ENCODE measurements around the gene ANTXR2.

ANTXR2 gene

DNA sequence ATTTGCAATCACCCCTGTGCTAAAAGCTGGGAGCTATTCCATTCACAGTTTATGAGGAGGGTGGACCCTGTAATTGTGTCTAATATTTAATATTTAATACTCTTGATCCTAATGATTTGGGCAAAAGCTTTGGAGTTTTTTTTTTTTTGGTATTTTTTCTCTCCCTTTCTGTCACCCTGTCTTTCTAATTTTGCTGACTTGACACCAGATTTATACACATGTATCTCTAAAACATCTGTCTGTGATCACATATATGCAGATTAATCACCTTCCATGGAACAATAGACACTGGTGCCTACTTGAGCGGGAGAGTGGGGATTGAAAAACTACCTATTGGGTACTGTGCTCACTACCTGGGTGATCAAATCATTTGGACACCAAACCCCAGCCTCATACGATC is 18.7 kb upstream of the ANTXR2 start:
- DNase-seq = no peak

DNA sequence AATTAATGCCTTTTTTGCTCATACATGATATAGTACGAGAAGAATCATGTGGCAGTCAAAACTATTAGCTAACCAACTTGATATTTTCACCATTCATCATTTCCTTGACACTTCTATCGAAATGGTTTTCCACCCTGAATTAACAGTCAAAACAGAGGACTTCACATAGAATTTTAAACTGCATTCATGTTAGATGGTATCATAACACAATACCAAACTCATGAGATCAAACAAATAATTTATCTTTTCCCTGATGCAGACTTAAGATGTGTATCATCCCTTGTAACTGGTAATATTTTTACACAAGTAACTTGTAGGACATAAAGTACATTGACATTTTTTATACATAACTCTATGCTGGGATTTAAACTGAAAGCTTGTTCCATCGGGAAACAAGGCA is 18.2 kb upstream of the ANTXR2 start:
- no peak for DNase-seq

DNA sequence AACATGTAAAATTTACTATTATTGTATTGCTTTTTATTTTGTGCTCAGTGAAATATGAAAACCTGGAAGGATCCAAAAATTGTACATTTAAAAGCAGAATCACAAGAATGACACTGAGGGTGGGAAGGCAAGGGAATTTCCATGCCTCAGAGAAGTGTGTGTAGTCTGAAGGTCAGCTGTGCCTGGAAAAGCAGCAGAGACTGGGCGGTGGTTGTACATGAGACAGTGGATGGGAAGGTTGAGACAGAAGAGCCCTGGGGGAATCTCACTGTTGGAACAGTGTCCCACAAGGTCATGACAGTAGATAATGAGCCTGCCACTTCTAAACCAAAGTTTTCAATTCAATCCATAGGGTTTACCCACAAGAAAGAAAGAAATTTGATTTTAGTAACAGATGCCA is 17.1 kb upstream of the ANTXR2 start:
- DNase-seq = no peak

DNA sequence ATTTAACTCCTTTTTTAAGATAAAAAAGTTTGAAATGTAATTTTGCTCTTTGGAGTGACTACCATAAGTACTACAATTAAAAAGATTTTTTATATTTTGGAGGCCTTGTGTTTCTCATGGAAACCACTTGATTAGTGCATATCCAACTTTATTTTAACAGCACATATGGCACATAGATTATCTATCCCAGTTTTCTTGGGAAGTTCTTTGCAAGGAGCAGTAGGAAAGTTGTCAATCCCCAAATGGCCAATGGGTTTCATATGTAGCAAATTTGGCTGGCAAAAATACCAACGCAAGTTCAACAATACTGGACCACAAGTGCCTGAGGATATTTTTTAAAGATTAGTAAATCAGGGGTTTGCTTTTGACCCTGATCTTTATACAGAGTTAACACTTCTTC is 15.4 kb upstream of the ANTXR2 start:
- DNase-seq = no peak

DNA sequence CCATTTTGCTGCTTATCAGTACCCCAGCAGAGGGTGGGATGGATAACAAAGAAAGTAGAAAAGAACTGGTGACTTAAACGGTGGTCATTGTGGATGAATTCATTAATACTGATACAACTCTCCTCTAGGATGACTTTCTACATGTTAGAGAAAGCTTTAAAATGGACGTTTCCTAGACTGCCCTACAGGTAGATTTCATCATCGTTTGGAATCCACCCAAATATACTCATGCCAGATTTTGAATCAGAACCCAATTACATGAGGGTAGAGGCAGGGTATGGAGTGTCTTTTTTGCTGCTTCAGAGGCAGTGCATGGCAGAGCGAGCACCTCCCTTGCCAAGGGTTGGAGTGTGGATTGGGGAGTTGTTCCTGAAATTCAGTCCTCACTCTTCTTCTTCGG is 13.3 kb upstream of the ANTXR2 start:
- DNase-seq = no peak

DNA sequence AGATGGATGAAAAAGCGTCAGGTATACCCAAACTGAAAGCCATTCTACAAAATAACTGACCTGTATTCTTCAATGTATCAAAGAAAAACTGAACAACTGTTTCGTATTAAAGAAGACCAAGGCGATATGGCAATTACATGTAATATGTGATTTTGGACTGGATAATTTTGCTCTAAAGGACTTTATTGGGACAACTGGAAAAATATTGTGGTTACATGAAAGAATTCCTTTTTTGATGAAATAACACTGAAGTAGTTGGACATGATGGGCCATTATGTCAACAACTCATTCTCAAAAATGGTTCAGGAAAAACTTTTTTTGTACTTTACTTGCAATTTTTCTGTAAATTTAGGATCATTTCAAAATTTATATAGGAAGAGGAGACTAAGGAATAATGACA is 12.1 kb upstream of the ANTXR2 start:
- no peak for DNase-seq

DNA sequence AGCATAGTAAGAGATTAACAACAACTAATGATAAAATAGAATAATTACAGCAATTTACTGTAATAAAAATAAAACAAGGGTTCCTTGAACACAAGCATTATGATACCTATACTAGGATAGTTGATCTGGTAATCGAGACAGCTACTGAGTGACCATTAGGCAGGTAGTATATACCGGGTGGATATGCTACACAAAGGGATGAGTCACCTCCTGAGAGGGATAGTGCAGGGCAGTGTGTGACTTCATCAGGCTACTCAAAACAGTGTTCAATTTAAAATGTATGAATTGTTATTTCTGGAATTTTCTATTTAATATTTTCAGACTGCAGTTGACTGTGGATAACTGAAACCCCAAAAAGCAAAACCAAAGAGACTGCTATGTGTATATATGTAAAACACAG is 9.7 kb upstream of the ANTXR2 start:
- no peak for DNase-seq

DNA sequence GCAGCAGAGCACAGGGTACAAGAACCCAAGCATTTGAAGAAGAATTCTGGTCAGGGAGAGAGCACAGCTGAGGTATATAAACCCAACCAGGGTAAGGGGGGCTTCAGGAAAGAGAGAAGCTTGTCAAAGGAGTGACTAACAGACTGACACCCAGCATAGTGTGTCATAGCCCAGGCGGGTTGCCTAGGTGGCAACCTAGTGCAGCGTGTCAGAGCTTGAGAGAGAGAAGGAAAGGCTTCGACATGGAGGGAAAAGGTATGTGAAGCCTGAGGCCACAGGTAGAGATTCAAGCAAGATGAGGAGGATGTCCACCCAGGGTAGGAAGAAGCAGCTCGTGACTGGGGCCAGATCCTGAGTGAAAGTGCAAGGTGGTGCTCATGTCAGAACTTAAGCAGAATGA is 8.5 kb upstream of the ANTXR2 start:
- no peak for DNase-seq

DNA sequence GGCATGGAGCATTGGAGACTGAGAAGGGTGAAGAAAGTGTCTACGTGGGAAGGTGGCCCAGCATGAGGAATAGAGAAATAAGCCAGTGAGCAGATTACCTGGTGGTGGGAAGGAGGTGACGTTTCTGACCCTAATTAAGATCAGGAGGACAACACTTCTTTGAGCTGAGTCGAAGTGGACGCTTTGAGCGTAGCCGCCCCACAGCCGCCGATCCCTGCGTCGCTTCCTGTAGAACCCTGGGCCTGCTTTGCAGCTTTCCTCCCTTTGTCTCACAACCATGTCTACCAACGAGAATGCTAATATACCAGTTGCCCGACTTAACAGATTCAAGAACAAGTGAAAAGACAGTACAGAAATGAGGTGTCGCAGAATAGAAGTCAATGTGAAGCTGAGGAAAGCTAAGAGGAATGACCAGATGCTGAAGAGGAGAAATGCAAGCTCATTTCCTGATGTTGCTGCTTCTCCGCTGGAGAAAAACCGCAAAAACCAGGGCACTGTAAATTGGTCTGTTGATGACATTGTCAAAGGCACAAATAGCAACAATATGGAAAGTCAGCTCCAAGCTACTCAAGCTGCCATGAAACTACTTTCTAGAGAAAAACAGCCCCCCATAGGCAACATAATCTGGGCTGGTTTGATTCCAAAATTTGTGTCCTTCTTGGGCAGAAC is 6.4 kb upstream of the ANTXR2 start:
- DNase-seq = no peak

DNA sequence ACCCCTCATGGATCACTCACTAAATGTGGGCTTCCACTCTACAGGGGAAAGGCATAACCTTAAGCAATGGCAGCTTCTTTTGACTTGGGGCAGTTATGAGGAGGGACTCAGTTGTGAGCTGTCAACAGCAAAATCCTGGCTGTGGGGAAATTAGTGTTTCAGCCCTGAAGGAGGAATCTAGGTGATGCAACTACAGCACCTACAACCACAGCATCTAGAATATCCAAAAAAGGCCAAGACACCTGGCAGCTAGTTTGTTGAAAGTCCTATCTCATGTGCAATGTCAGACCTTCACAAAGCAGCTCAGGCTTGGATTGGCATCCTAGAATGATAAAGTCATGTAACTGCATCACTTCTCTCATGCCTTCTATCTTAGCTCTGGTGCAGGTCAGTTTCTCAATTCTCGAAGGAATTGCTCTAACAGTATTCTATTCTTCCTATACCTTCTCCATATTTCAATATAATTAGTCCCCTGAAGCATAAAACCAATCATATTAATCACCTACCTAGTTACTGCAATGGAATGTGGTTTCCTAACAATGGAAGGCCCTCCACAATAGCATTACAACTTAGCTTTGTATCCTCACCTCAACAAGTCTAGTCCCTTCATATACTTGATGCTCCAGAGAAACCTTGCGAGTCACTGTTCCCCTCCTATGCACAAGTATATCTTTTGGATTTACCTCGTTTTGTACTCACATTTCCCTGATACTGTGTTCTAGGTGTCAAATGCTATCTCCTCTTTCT is 5.5 kb upstream of the ANTXR2 start:
- DNase-seq = no peak

DNA sequence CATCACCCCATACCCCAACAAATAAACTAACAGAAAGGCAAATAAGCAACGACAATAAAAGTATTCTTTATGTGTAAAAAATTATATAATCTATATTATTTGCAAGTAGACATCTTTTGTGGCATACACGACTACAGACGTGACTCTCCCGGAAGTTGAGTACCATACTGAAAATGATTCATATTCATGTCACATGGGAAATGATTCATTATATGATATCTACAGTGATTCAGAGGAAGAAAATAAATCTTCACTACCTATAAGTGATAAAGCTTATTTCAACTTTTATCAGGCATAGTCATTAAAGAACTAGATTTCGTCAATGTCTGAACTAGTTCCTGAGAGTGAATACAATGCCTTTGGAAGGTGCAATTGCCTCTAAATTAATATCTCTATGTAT is 4.6 kb upstream of the ANTXR2 start:
- peak; percentile 71 for DNase-seq

DNA sequence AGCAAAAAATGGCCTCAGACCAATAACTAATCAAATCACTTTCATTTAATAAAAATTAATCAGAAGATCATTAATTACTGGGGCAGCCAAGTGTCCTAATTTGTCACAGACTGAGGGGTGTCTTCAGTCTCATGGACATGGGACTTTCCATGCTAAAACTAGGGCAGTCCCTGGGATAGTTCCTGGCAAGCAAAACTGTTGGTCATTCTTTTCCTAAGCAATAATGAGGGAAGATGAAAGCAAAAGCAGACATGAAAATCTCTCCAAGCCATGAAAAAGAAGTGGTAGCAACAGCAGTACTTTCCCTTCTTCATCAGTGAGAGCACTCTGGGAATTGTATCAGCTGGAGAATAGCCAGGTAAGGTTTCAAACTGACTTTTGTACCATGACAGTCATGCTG is 3.7 kb upstream of the ANTXR2 start:
- no peak for DNase-seq

DNA sequence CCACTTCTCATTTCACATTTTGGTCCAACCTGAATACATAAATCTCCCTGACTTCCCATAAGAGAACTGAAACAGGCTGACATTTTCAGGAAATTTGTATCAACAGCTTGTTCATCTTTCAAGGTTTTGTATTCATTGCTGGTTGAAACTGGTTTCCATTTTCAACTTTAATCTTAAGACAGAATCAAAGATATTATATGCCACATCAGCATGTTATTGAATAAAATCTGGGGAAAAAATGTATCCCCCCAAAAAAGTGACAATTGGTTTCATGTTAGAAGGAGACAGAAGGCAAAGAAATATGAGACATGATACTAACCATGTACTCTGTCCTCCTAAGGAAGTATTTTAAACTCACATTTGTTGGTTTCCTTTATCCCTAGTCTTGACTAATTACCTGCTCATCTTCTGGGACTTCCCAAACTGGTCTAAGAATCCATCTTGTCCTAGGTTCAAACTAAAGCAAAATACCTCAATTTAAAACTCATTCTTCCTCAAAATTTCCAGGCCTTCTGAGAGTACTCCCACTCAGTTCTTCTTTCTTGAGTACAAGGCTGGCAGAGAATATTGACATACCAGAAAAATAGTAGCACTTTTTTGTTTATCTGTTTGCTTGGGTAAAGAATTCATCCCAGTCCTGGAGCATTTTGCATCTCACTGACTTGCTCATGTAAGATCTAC is 3.1 kb upstream of the ANTXR2 start:
- no peak for DNase-seq

DNA sequence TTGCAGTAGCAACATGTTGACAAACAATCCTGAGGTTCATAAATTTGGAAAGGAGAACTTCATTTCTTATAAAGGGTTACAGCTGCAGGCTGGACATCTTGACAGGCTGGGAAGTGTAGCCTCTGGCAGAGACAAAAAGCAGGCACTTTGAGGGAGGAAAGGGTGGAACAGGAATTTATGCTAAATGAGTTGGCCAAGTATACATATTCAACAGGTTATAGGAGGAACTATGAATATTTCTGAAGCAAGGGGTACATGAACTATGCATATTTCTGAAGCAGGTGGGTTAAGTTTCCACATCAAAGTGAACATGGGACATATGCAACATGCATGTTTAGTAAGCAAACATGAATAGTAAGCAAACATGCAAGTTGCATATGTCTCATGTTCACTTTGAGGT is 1.6 kb upstream of the ANTXR2 start:
- DNase-seq = no peak

DNA sequence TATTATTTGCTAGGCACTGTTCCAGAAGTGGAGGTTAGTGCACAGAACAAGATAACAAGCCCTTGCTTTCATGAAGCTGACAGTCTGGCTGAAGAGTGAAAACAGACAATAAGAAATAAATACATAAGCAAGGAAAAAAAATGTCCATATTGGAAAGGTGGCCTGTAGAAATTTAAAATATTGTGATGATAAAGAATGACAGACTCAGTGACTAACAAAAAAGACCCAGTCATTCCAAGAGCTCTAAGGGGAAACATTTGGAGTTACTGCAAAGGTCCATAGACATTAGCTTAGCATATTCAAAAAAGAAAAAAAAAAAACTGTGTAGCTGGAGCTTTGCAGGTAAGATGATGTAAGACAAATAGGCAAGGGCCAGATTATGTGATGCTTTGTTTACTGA is 1.0 kb upstream of the ANTXR2 start:
- DNase-seq = no peak

DNA sequence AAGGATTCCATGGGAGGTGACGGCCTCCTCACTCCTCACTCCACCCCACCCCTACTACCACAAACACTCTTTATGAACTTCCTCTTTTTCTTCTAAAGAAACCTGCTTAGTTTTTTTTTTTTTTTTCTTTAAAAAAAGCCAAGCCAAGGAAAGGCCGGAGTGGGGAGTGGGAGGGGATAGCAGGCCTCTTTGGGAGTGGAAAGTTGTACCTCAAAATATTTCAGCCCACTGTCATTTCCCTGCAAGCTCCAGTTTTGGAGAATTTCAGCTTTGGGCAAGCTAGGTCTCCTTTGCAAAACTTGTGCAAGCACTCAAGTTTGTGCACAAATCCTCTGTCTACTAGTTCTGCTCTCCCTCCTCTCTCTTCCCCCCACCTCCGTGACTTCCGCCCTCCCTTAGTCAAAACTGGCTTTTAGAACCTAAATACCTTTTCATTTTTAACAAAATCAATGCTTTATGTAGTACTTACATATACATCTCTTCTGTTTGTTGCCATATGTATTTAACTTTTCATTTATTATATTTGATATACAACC is 512 bp upstream of the ANTXR2 start:
- no peak for DNase-seq

DNA sequence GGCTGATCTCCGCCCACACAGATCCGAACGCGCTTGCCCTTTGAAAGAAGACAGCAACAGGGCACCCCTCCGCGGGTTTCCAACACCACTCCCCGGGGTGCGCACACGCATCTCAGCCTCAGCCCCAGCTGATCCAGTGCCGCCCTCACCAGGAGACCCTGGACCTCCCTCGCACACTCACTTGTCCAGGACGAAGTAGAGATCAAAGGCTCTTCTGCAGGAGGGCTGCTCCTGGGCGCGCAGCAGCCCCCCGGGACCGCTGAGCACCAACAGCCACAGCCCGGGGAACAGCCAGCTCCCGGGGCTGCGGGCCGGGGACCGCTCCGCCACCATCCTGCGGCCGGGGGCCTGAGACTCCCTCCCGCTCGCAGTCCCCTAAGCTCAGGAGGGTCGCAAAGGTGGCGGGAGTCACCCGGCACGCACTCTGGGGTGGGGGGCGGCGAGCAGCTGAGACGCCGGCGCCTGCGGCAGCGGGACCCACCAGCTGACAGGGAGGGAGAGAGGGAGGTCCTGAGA is 743 bp downstream of the ANTXR2 start:
- no peak for DNase-seq

DNA sequence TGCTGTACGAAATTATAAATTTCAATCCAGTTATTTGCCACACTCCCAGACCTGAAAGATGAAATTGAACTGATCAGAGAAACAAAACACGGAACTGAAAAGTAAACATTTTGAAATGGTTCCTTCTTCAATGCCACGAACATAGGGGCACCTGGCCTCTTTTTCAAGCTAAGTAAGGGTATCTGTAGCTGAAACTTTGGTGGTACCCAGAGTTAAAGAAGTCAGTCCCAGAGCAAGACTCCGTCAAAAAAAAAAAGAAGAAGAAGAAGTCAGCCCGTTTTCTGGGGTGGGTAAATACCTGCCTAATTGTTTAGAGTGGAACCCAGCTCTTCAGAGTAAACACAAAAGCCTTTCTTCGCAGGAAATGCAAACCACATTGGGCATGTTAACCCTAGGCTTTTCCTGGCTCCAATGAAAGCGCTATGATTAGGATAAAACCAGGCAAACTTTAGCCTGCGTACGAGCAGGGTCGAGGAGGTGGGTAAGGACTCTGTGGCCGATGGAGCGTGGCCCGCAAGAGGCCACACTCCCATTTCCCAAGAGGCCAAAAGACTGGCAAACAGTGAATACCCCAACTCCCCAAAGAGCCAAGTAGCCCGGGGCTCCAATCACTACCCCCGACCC is 1.3 kb downstream of the ANTXR2 start:
- no peak for DNase-seq

DNA sequence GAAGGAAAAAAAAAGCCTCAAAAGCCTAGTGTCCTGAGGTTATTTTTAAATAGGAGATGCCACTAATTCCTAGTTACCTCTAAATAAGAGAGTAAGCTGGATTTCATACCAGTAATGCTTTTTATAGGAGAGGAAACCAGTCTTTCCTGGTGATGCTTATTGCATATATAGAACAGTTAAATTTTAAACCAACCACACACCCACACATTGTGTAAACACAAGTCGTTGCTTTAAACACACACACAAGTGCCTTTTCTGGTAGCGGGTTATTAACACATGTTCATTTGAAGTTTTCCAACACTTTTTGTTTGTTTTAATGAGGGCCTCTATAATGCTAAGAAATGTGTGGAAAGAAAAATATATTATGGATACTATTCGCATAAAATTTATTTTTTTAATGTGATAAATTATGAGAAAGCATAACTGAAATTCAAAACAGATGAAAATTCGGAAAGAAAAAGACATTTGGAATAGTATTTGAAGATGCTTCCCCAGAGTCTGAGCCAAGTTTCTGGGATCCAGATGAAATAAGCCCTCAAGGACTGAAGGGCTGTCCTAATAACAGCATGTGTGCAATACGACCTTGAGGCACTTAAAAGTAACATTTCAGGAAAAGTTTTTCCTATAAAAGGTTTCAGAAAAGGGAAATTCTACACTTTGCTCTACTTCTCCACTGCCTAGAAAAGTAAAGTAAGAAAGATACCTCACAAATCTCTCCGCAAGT is 2.0 kb downstream of the ANTXR2 start:
- DNase-seq = no peak

DNA sequence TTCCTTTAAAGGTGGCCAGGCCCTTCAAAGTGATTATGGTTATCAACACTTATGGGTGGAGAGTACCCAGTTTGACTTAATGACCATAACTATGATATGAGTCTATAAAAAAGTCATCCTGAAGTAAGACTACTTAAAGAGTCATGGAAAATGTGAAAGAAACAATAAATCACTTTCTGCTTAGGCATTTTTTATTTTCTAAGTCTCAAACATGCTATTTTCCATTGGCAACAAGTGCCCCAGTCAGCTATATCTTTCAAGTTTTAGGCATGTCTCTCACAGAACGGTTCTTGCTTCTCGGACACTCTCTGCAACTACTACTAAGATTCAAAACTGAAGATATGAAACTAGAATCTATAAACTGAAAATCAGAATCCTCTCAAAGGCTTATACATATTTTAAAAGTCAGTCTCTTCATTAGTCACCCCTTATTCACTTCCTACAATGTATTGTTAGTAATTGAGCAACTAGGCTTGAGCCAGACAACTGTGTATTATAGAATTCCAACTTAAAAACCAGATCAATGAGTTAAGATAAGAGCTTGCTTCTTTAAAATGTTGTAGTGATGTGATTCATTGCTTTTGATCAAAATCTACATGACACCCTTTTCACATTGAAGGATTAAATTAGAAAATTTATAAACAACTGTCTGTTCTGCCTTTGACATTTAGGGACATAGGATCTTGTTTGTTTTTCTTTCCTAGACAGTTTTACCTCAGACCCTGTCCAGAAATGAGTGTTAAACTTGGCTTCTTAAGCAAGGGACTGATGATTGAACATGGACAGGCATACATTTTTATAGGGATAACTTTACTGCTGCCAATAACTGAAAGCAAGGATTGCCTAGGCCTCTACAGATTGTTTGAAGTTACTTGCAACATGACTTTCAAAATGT is 2.9 kb downstream of the ANTXR2 start:
- DNase-seq = peak; percentile 15

DNA sequence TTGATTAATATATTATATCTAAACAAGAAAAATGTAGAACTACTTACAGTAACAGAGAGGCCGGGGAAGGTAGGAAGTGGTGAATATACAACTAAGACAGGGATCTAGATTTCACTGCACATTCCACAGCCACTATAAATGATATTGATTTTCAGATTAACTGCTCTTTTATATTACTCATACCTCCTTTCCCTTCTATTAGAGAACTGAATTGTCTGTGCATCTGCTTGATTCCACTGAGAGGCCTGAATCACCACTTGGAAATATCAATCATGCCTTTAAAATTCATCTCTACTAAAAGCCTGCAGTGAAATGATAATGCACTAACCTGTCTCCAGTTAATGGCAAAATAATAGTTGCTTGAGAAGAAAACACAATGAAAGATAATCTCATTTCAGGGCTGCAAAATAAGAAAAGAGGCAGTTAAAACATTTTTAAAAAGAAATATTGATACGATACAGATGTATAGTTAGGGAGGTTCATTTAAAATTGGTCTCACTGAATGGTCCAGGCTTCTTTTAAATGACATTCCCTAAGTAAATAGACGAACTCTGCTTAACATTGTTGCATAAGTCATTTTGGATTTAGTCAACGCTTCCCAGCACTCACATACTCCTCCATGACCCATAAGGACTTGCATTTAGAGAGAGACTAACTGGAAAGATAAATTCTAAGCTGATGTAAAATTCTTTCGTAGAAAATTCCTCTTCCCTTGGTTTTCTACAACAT is 3.8 kb downstream of the ANTXR2 start:
- no peak for DNase-seq
